ENCODE results near the gene TLL1.

GRCh38 chr4:166077782-166078181 is 204.7 kb downstream of the TLL1 start:
- TF ChIP-seq CTCF (IDR thresholded peaks at IDR 0.05; ENCODE audit: borderline replicate concordance, extremely low read depth, low read length, poor library complexity, severe bottlenecking) (no peak), EZH2 (IDR thresholded peaks at IDR 0.05; ENCODE audit: borderline replicate concordance, low read depth, low read length, severe bottlenecking) (no peak)
